HUDEP-2 (cell line): ENCODE results near the gene CDC42EP4.
"Not testable (repeated sequence)": the region's sequence is repeated elsewhere in the genome, so short reads cannot be mapped to it uniquely, and the experiment has no call there.

Source experiments
- DNase-seq, 76 experiments: peaks; one replicate each; lab custom pipeline; 2025; ENCODE audit not compliant: unreplicated experiment in 76 of 76; lab: John Stamatoyannopoulos, UW

The CDC42EP4 gene

GRCh38 chr17:73343739-73344454 is 32.1 kb upstream of the CDC42EP4 start:
- DNase-seq = no peak

GRCh38 chr17:73343168-73343634 is 31.4 kb upstream of the CDC42EP4 start:
- DNase-seq = no peak

- DNase-seq = no peak
Measured at GRCh38 chr17:73342541-73343167, 30.9 kb upstream of the CDC42EP4 start.

DNA sequence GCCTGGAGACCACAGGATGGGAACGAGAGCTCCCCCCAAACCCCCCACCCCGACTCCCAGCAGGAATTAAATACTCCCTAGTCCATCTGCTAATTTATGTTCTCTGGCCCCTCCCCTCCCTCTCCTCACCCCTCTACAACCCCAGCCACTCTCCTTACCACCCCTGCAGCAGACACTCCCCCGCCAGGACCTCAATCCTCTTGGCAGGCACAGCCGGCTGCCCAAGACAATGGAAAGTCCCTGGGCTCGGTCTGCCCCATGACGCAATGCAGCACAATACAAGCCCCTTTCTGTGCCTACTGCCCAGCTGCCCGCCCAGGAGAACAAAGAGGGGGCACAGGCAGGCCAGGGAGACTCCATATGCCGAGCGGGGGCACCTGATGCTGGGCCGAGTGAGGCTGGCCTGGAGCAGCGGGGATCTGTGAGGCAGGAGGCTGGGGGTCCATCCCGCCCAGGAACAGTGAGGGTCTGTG is 30.3 kb upstream of the CDC42EP4 start:
- DNase-seq = peak in 3 of 76 experiments; percentile 1 to 19 (median 3)

- DNase-seq = no peak
Measured at GRCh38 chr17:73341350-73342049, 29.7 kb upstream of the CDC42EP4 start.

- no peak for DNase-seq
Measured at GRCh38 chr17:73340093-73340596, 28.3 kb upstream of the CDC42EP4 start.

- no peak for DNase-seq
Measured at GRCh38 chr17:73338566-73339197, 26.9 kb upstream of the CDC42EP4 start.

GRCh38 chr17:73338050-73338521 is 26.3 kb upstream of the CDC42EP4 start:
- DNase-seq = no peak

DNA sequence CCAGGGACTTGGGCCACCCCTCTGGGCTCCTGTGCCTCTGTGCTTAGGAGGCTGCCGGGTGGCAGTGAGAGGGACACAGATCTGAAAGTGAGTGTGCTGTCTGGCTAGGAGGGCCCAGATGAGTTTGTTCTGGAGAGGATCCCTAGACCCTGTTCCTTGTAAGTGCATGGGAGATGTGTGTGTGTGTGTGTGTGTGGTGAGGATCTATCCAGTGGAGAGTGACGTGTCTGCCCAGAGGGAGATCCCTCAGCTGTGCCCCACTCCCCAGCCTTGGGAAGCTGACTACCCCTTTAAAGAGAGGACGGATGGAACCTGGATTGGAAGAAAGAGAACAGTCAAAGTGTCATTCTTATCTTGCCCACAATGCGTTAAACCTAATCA is 25.5 kb upstream of the CDC42EP4 start:
- DNase-seq = no peak

- no peak for DNase-seq
Measured at GRCh38 chr17:73336408-73337329, 24.9 kb upstream of the CDC42EP4 start.

DNA sequence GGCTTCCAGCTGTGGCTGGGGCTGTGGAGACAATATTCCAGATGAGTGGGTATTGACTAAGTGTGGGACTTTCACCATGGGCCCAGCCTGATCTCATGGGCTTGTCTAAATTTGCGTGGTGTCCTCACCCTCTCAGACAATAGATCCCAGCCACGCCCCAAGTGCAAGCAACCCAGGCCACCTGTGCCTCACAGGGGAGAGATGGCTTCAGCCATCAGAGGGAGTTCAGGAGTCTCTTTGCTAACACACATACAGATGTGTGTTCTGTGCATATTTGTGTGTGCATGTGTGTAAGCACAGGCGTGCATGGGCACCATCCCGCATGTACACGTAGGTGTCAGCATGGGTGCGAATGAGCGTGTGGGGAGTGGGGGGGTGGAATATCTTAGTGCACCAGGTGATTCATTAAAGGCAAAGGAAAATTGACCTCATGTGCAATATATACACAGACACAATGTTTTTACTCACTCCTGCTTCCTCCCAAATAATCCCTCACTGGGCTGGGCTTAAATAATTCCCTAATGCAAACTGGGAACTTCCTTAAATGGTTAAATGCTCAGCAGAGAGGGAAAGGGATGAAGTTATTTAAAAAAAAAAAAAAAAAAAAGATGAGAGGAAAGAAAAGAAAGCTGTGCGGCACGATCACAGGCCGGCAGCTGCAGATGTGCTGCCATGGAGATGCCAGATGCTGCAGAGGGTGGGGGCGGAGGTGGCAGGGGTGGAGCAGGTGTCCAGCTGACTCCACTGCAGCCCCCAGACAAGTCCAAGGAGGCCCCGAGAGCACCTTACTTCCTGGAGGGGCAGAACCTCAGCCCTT is 24.0 kb upstream of the CDC42EP4 start:
- DNase-seq = no peak

DNA sequence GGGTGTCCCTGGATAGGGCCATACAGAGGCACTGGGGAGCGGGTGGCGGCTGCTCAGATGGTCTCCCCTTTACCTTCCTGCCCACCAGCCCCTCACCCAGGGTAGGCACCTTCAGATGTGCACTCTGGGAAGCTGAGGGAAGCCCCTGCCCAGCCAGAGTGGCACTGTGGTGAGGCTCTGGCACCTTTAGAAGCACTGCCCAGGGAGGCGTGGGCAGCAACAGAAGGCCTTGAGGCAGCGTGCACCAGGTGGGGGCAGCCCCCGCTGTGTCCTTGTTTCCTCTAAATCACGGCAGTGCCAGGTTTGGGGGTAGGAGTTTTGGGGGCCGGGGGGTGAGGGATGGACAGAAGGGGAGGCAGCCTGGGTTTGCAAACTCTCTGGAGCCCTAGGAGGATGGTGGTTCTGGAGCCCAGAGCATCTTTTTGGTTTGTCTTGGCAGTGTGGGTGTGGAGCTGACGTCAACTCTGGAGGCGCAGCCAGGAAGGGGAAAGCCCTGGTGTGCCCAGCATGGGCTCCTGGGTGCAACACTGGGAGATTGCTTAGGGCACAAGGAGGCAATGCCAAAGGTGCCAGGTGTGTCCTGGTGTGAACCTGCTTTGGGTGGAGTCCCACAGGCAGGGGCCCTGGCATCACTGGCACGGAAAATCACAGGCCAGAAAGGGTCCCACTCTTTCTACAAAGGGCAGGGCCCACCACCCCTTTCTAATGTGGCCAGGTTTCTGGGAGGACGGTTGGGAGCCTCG is 23.1 kb upstream of the CDC42EP4 start:
- no peak for DNase-seq

- not testable (repeated sequence) for DNase-seq
Measured at GRCh38 chr17:73333445-73333844, 21.6 kb upstream of the CDC42EP4 start.

DNA sequence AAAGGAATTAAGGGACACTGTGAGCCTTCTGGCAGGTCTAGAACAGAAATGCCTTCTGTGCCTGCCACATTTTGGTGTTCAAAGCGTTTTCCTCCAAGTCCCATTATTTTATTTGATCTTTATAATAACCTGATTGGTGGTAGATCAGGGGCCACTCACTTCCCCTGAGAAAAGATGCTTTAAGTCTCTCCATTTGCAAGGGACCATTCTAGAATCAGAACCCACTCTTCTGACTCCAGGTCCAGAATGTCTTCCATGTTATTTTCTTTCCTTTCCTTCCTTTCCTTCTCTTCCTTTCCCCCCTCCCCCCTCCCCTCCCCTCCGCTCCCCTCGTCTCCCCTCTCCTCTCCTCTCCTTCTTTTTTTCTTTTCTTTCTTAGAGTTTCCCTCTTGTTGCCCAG is 19.3 kb upstream of the CDC42EP4 start:
- no peak for DNase-seq

GRCh38 chr17:73327676-73328075 is 15.9 kb upstream of the CDC42EP4 start:
- DNase-seq = no peak

GRCh38 chr17:73325527-73325842 is 13.7 kb upstream of the CDC42EP4 start:
- no peak for DNase-seq

GRCh38 chr17:73324711-73325526 is 13.1 kb upstream of the CDC42EP4 start:
- DNase-seq = no peak

DNA sequence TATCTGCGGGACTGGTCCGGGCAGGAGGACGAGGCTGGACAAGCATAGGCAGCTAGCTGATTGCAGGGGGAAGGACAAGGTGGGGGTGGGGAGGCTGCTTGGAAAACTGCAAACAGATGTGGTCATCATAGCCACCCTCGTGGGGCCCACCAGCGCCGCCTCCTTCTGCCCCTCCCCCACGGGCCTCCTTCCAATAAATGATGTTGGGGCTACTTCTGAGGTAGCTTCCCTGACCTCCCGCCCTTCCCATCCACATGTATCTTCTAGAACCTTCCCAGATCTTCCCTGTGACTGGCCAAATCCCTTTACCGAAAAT is 12.3 kb upstream of the CDC42EP4 start:
- DNase-seq = no peak
